Skeletal muscle satellite cell (primary cell): ENCODE results near the gene FAAH2. TPM values are rescaled to one million over a fixed set of nuclear protein-coding genes. Genes with fewer than 3 reads are reported as not detected.

Experiments used
- H3K27me3 ChIP-seq: 2 replicates; pipeline ENCODE4 v1.7.0; 2013; ENCODE audit warnings: low read length; ENCODE audit not compliant: control insufficient read depth, insufficient read depth
- H3K36me3 ChIP-seq: 2 replicates; pipeline ENCODE4 v1.7.0; 2013; ENCODE audit warnings: mild to moderate bottlenecking, control low read depth, low read length; ENCODE audit not compliant: insufficient read depth
- H3K4me1 ChIP-seq: 2 replicates; pipeline ENCODE4 v1.7.0; 2013; ENCODE audit warnings: low read length; ENCODE audit not compliant: control insufficient read depth, insufficient read depth
- H3K4me2 ChIP-seq: 2 replicates; pipeline ENCODE4 v1.7.0; 2013; ENCODE audit warnings: mild to moderate bottlenecking, low read length
- H3K4me3 ChIP-seq: 2 replicates; pipeline ENCODE4 v1.7.0; 2013; ENCODE audit warnings: low read length
- H3K9ac ChIP-seq: 2 replicates; pipeline ENCODE4 v1.7.0; 2013; ENCODE audit warnings: mild to moderate bottlenecking, low read depth, low read length, moderate library complexity
- H3K9me3 ChIP-seq: replicated peaks from 2 replicates; pipeline ENCODE4 v1.7.0; 2013; ENCODE audit warnings: mild to moderate bottlenecking, control low read depth, low read length
- total RNA-seq: library from RNA; depleted of rRNA; stranded (reverse); fragments of >200 nt; gene quantifications from 2 replicates; pipeline ENCODE4 v1.2.3, GENCODE V29; 2012; rRNA removed

FAAH2 gene
- not detected in 2 replicates for total RNA-seq

DNA sequence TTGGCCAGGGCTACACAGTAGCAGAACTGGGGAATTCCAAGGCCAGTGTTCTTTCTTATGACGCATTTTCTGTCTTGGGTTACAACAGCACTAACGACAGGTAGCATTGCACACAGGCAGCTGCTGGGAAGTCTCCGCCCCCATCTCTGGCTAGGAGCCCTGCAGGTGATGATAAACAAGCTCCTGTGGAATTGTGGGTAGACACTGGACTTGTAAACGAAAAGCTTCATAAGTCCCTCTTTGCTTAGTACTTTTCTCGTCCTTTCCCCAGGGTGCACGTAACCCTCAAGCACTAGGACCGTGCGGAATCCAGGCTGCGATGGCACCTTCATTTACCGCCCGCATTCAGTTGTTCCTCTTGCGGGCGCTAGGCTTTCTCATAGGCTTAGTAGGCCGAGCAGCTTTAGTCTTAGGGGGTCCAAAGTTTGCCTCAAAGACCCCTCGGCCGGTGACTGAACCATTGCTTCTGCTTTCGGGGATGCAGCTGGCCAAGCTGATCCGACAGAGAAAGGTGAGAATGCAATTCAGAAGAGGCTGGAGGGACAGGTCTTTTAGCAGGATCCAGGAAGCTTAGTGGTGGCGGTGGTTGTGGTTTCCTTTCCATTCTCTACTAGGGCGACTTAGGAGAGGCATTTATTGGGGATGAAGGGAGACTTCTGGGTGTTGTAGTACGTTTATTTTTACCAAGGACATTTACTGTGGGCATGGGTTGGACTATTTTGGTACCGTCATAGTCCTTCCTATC is at the start of gene FAAH2:
Gene FAAH2 (plus strand): TSS at position 200 of the 745 bp plus-strand sequence. CDS start 120 bp downstream, at position 320.
- Histone ChIP-seq H3K4me1 (no peaks in the 10 kb centered on the region), H3K36me3 (no peaks in the 10 kb centered on the region), H3K4me3 (no peak within 1 kb of the TSS), H3K9ac (no peak within 1 kb of the TSS), H3K9me3 (no peaks in the 10 kb centered on the region), H3K4me2 (no peak within 1 kb of the TSS), H3K27me3 (no peaks in the 10 kb centered on the region)

GRCh38 chrX:57241967-57242366 is 44.5 kb upstream of the FAAH2 start:
- Histone ChIP-seq H3K4me1 (no peaks in the 10 kb centered on the region), H3K9me3 (no peaks in the 10 kb centered on the region), H3K4me2 (no peak overlapping the region), H3K27me3 (no peaks in the 10 kb centered on the region), H3K4me3 (no peak overlapping the region), H3K36me3 (no peaks in the 10 kb centered on the region), H3K9ac (no peak overlapping the region)

GRCh38 chrX:57251965-57252364 is 34.5 kb upstream of the FAAH2 start:
- no peaks in the 10 kb centered on the region for H3K27me3 ChIP-seq
- no peaks in the 10 kb centered on the region for H3K36me3 ChIP-seq

GRCh38 chrX:57265126-57265525 is 21.4 kb upstream of the FAAH2 start:
- Histone ChIP-seq H3K36me3 (no peaks in the 10 kb centered on the region), H3K27me3 (no peaks in the 10 kb centered on the region), H3K4me3 (no peak overlapping the region), H3K9ac (no peak overlapping the region), H3K4me1 (no peaks in the 10 kb centered on the region), H3K4me2 (no peak overlapping the region), H3K9me3 (no peaks in the 10 kb centered on the region)

More at GRCh38 chrX:57251965-57252364, 34.5 kb upstream of the FAAH2 start:
- no peaks in the 10 kb centered on the region for H3K4me1 ChIP-seq
- H3K9ac ChIP-seq, result no peak overlapping the region
- no peaks in the 10 kb centered on the region for H3K9me3 ChIP-seq
- H3K4me3 ChIP-seq, result no peak overlapping the region
- no peak overlapping the region for H3K4me2 ChIP-seq

GRCh38 chrX:57266275-57266674 is 20.2 kb upstream of the FAAH2 start:
- H3K27me3 ChIP-seq, result no peaks in the 10 kb centered on the region
- no peak overlapping the region for H3K4me3 ChIP-seq
- H3K36me3 ChIP-seq, result no peaks in the 10 kb centered on the region
- H3K9ac ChIP-seq, result no peak overlapping the region
- H3K9me3 ChIP-seq, result no peaks in the 10 kb centered on the region
- H3K4me2 ChIP-seq, result no peak overlapping the region
- H3K4me1 ChIP-seq, result no peaks in the 10 kb centered on the region

DNA sequence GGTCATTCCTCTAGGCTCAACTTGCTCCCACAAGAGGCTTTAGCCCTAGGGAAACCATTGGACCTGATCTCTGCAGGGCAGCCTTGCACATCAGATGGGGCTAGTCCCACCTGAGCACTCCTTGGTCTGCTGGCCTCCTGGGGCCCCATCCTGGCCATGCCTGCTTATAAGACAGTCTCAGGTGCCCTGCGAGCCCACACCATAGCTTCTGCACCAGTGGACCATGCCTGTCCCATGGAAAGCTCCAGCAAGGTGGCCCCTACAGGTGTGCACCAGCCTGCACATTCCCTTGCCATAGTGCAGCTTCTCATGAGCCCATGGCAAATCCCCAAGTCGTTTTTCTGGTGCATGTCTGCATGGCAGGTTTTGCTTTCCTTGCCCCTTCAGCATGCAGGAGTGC is 19.6 kb upstream of the FAAH2 start:
- no peaks in the 10 kb centered on the region for H3K4me1 ChIP-seq
- H3K27me3 ChIP-seq, result no peaks in the 10 kb centered on the region
- no peaks in the 10 kb centered on the region for H3K9me3 ChIP-seq
- no peak overlapping the region for H3K9ac ChIP-seq
- no peak overlapping the region for H3K4me3 ChIP-seq
- H3K36me3 ChIP-seq, result no peaks in the 10 kb centered on the region
- no peak overlapping the region for H3K4me2 ChIP-seq

DNA sequence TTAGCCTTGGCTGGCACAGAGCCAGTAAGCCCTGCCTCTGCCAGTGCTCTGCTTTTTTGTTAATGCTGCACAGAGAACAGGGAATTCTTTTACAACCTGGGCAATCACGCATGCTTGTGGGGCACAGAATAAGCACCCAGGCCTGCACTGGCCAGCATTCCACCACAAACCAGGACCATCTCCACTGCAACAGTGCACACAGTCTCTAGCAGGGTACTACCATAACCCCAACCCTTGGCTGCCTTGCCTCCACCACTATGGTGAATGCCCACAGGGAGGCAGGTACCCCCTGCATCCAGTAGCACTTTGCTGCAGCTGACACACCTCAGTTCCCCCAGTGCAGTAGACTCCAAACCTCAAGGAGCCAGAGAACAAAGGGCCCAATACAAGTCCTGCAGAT is 19.2 kb upstream of the FAAH2 start:
- Histone ChIP-seq H3K9me3 (no peaks in the 10 kb centered on the region), H3K4me2 (no peak overlapping the region), H3K4me3 (no peak overlapping the region), H3K4me1 (no peaks in the 10 kb centered on the region), H3K36me3 (no peaks in the 10 kb centered on the region), H3K9ac (no peak overlapping the region), H3K27me3 (no peaks in the 10 kb centered on the region)

GRCh38 chrX:57270980-57271379 is 15.5 kb upstream of the FAAH2 start:
- H3K9ac ChIP-seq, result no peak overlapping the region
- no peaks in the 10 kb centered on the region for H3K27me3 ChIP-seq
- H3K4me3 ChIP-seq, result no peak overlapping the region
- no peak overlapping the region for H3K4me2 ChIP-seq
- no peaks in the 10 kb centered on the region for H3K9me3 ChIP-seq
- no peaks in the 10 kb centered on the region for H3K4me1 ChIP-seq
- no peaks in the 10 kb centered on the region for H3K36me3 ChIP-seq

- H3K36me3 ChIP-seq, result no peaks in the 10 kb centered on the region
- no peaks in the 10 kb centered on the region for H3K4me1 ChIP-seq
- H3K9ac ChIP-seq, result no peak overlapping the region
- no peaks in the 10 kb centered on the region for H3K27me3 ChIP-seq
- no peak overlapping the region for H3K4me2 ChIP-seq
- no peak overlapping the region for H3K4me3 ChIP-seq
- no peaks in the 10 kb centered on the region for H3K9me3 ChIP-seq
Observed at GRCh38 chrX:57282568-57282967, 3.9 kb upstream of the FAAH2 start.

DNA sequence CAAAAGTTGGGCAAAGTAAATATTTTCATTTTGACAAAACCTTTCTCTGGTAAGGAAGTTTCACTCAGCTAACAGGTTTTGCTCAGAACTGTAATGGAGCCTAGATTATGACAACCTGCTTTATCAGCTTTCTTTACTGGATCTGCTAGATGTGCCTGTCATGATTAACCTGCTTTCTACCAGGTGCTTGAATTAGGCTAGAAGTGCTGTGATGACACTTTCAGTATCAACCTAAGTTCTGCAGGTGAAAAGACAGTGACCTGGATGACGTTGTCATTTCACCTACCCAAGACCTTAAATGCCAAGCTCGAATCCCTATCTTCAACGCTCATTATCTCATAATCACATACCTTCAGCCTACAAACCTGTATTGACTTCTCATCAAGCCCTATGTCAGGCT is 1.5 kb upstream of the FAAH2 start:
- Histone ChIP-seq H3K27me3 (no peaks in the 10 kb centered on the region), H3K36me3 (no peaks in the 10 kb centered on the region), H3K4me3 (no peak overlapping the region), H3K4me1 (no peaks in the 10 kb centered on the region), H3K9me3 (no peaks in the 10 kb centered on the region), H3K9ac (no peak overlapping the region), H3K4me2 (no peak overlapping the region)

- Histone ChIP-seq H3K4me1 (no peaks in the 10 kb centered on the region), H3K36me3 (no peaks in the 10 kb centered on the region), H3K9ac (no peak overlapping the region), H3K4me2 (no peak overlapping the region), H3K4me3 (no peak overlapping the region), H3K9me3 (no peaks in the 10 kb centered on the region), H3K27me3 (no peaks in the 10 kb centered on the region)
Observed at GRCh38 chrX:57289089-57289488, 2.6 kb downstream of the FAAH2 start.

- Histone ChIP-seq H3K4me3 (no peak overlapping the region), H3K9me3 (no peaks in the 10 kb centered on the region), H3K27me3 (no peaks in the 10 kb centered on the region), H3K4me2 (no peak overlapping the region), H3K4me1 (no peaks in the 10 kb centered on the region), H3K9ac (no peak overlapping the region), H3K36me3 (no peaks in the 10 kb centered on the region)
Observed at GRCh38 chrX:57294961-57295360, 8.5 kb downstream of the FAAH2 start.
